Gastroesophageal sphincter (tissue), 3 donors: ENCODE data around the gene KCNH1.

Experiments
- CTCF ChIP-seq, 4 experiments: fragments of 200-600 bp in 2 of 4; fragments of 450-650 bp in 2 of 4; sonication (generic) in 1 of 4; IDR thresholded peaks; one replicate each; pipeline ENCODE4 v1.5.1; 2017 to 2019; ENCODE audit warnings: antibody characterized with exemption in 4 of 4, mild to moderate bottlenecking in 2 of 4, moderate library complexity in 2 of 4
- POLR2A ChIP-seq, 2 donors: fragments of 450-650 bp; IDR thresholded peaks; one replicate each; pipeline ENCODE4 v1.6.1; 2017; ENCODE audit warnings: antibody characterized with exemption in 2 of 2, mild to moderate bottlenecking in 2 of 2, moderate library complexity in 1 of 2
- POLR2AphosphoS5 ChIP-seq: sonication (generic); formaldehyde crosslinking; IDR thresholded peaks from one replicate; pipeline ENCODE4 v1.6.1; 2017; ENCODE audit warnings: antibody characterized with exemption

DNA sequence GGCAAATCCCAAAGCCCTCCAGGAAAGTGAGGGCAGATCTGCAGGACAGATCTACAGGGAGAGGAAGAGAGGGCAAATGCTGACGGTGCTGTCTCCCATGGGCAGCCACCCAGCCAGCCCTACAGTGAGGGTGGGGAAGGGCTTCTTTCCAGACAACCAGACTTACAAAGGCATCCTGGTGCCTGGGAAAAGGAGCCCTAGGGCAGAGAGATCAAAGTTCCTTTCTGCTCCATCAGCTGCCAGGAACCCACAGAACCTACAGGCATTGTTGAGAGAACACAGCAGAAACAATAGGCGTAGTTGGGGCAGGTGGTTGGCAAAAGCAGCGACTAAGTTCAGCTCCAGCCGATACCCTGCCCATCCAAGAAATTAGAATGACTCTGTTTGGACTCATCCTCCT lies 332.4 kb downstream of the KCNH1 start:
- no peak for TF ChIP-seq CTCF (IDR thresholded peaks at IDR 0.05)
- TF ChIP-seq POLR2A (IDR thresholded peaks at IDR 0.05) = no peak
- no peak for TF ChIP-seq POLR2AphosphoS5
